Naive thymus-derived CD8-positive, alpha-beta T cell (primary cell): ENCODE data around the gene GREM2. TPM values are rescaled to one million over a fixed set of nuclear protein-coding genes. Genes with fewer than 3 reads are reported as not detected.

Experiments used
- ATAC-seq, 2 donors: fragments of 150-1000 bp; cut with Tn5 transposase in 1 of 2; sonication (Bioruptor Pico), chemical (Tn5 transposase) in 1 of 2; 1 replicate in 1 of 2; 2 replicates in 1 of 2; pipeline ENCODE4 v1.10.0; 2021; ENCODE audit warnings: mild to moderate bottlenecking in 2 of 2, moderate library complexity in 2 of 2
- POLR2A ChIA-PET: fragments of 350-600 bp; sonication (Branson Sonifier 250); formaldehyde crosslinking; loops from one replicate; lab custom pipeline; 2021; ENCODE audit warnings: antibody characterized with exemption; lab: Charles Lee
- DNase-seq, 10 donors: peaks; one replicate each; pipeline versions ENCODE4 v3.0.0 to v3.0.0-alpha.2; 2020 to 2022
- H3K27ac Mint-ChIP-seq, 10 donors: one replicate each; pipeline ENCODE4 v1.8.0; 2020 to 2022; ENCODE audit warnings: mild to moderate bottlenecking in 10 of 10, mixed read lengths in 10 of 10, moderate library complexity in 4 of 10, inconsistent platforms in 1 of 10
- H3K27me3 Mint-ChIP-seq, 5 donors: one replicate each; pipeline ENCODE4 v1.8.0; 2021 to 2022; ENCODE audit warnings: mixed read lengths in 5 of 5
- H3K36me3 Mint-ChIP-seq, 3 donors: one replicate each; pipeline ENCODE4 v1.8.0; 2020 to 2022; ENCODE audit warnings: mixed read lengths in 3 of 3, mild to moderate bottlenecking in 2 of 3, inconsistent platforms in 1 of 3
- H3K4me1 Mint-ChIP-seq, 4 donors: one replicate each; pipeline ENCODE4 v1.8.0; 2021 to 2022; ENCODE audit warnings: mixed read lengths in 4 of 4
- H3K4me3 Mint-ChIP-seq, 10 donors: one replicate each; pipeline ENCODE4 v1.8.0; 2020 to 2022; ENCODE audit warnings: mild to moderate bottlenecking in 10 of 10, mixed read lengths in 10 of 10, moderate library complexity in 6 of 10, inconsistent platforms in 1 of 10
- H3K9me3 Mint-ChIP-seq, 9 donors: one replicate each; pipeline ENCODE4 v1.8.0; 2020 to 2022; ENCODE audit warnings: mixed read lengths in 9 of 9, mild to moderate bottlenecking in 3 of 9, inconsistent platforms in 1 of 9, moderate library complexity in 1 of 9
- polyA plus RNA-seq, 3 donors: library from polyadenylated mRNA; unstranded; fragments of 300-500 nt; fragmentation: Illumina TruSeq; gene quantifications; one replicate each; pipeline ENCODE4 v1.2.3, GENCODE V29; 2021
- total RNA-seq, 8 experiments: library from RNA in 2 of 8; stranded (reverse) in 2 of 8; gene quantifications; one replicate each; pipeline ENCODE4 v1.2.3 and lab custom pipeline; 2021 to 2026

Gene GREM2
- total and polyA plus RNA-seq, 5 experiments from 2014 or later = 0.06 to 0.08 TPM; not detected in 3

- no peak overlapping the region for H3K4me3 Mint-ChIP-seq
- no peaks in the 10 kb centered on the region for H3K4me1 Mint-ChIP-seq
- no peaks in the 10 kb centered on the region for H3K36me3 Mint-ChIP-seq
- peaks cover 0 to 5% (median 0%) of the 10 kb centered on the region in 9 donors for H3K9me3 Mint-ChIP-seq
- H3K27ac Mint-ChIP-seq = no peak overlapping the region
- POLR2A ChIA-PET = no interaction called here
- ATAC-seq (no peak), DNase-seq (no peak)
- H3K27me3 Mint-ChIP-seq = peaks cover 3 to 13% (median 6%) of the 10 kb centered on the region in 5 donors
These were observed 108.9 kb downstream of the GREM2 start for GRCh38 chr1:240503036-240503435.

DNA sequence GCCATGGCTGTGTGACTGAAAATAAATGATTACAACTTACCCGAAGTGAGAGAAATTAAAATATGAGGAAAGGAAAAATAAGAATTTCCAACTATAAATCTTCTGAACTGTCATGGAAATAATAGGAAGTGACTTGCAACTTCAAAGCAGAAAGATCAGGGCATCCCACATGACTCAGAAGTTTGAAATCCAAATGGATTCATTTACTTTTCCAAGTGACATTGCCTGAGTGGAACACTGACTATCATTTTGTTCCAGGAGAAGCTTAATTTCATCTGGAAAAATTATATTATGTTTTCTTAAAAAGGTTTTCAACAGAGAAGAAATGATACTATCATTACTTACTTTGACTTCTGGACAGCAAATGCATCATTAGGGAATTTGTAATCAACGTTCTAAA, 110.8 kb downstream of the GREM2 start:
- Mint-ChIP-seq H3K27me3 (no peaks in the 10 kb centered on the region), H3K9me3 (peaks cover 0 to 3% (median 0%) of the 10 kb centered on the region in 9 donors), H3K27ac (no peak overlapping the region), H3K4me1 (no peaks in the 10 kb centered on the region), H3K36me3 (no peaks in the 10 kb centered on the region), H3K4me3 (no peak overlapping the region)
- POLR2A ChIA-PET = interaction anchor here (0.6 kb wide), 1 partner anchor 83 kb away, joined by 3 read pairs; no protein-coding TSS in a partner anchor
- ATAC-seq = no peak
- no peak for DNase-seq

- Mint-ChIP-seq H3K4me1 (no peaks in the 10 kb centered on the region), H3K36me3 (no peaks in the 10 kb centered on the region), H3K27me3 (no peaks in the 10 kb centered on the region), H3K27ac (no peak overlapping the region), H3K4me3 (no peak overlapping the region), H3K9me3 (peaks cover 0 to 3% (median 0%) of the 10 kb centered on the region in 9 donors)
- ATAC-seq (no peak), DNase-seq (no peak)
- POLR2A ChIA-PET = interaction anchor here (0.6 kb wide), 2 partner anchors 83 to 1442 kb away, joined by 3 read pairs; no protein-coding TSS in a partner anchor
These were observed 111.3 kb downstream of the GREM2 start for GRCh38 chr1:240500647-240501046.

GRCh38 chr1:240499012-240499411, 112.9 kb downstream of the GREM2 start:
- ATAC-seq (no peak), DNase-seq (no peak)
- Mint-ChIP-seq H3K9me3 (peaks cover 0 to 3% (median 0%) of the 10 kb centered on the region in 9 donors), H3K36me3 (no peaks in the 10 kb centered on the region), H3K27ac (no peak overlapping the region), H3K4me3 (no peak overlapping the region), H3K27me3 (no peaks in the 10 kb centered on the region), H3K4me1 (no peaks in the 10 kb centered on the region)
- POLR2A ChIA-PET = no interaction called here

DNA sequence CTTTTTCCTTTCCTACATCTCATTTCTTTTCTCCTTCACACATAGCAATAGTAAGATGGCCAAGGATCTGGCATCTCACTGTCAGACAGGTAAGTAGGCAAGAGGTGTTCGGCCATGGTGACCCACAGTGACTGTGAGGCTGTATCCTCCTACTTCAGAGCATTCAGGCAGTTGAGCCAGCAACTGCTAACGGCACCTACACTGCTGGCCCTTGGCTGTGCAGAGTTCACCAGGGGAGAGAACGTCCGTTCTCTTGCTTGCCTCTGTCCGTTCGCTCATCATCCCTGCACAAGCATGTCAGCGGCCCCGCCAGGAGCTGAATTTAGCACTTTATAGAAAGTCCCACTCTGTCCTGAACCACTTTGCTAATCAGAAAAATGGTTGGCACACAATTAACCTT, 113.6 kb downstream of the GREM2 start:
- H3K4me1 Mint-ChIP-seq = no peaks in the 10 kb centered on the region
- DNase-seq = no peak
- H3K4me3 Mint-ChIP-seq = no peak overlapping the region
- peaks cover 0 to 2% (median 0%) of the 10 kb centered on the region in 5 donors for H3K27me3 Mint-ChIP-seq
- no peaks in the 10 kb centered on the region for H3K36me3 Mint-ChIP-seq
- POLR2A ChIA-PET = no interaction called here
- ATAC-seq = no peak
- no peak overlapping the region for H3K27ac Mint-ChIP-seq
- peaks cover 0 to 4% (median 0%) of the 10 kb centered on the region in 9 donors for H3K9me3 Mint-ChIP-seq

GRCh38 chr1:240497908-240498307, 114.0 kb downstream of the GREM2 start:
- DNase-seq (no peak), ATAC-seq (no peak)
- Mint-ChIP-seq H3K4me1 (peaks cover 0 to 2% (median 0%) of the 10 kb centered on the region in 4 donors), H3K9me3 (peaks cover 0 to 4% (median 0%) of the 10 kb centered on the region in 9 donors), H3K27me3 (peaks cover 0 to 6% (median 0%) of the 10 kb centered on the region in 5 donors), H3K36me3 (no peaks in the 10 kb centered on the region), H3K4me3 (no peak overlapping the region), H3K27ac (no peak overlapping the region)
- POLR2A ChIA-PET = interaction anchor here (0.7 kb wide), 1 partner anchor 80 kb away, joined by 3 read pairs; no protein-coding TSS in a partner anchor

GRCh38 chr1:240496941-240497340, 115.0 kb downstream of the GREM2 start:
- Mint-ChIP-seq H3K9me3 (peaks cover 0 to 4% (median 1%) of the 10 kb centered on the region in 9 donors), H3K4me3 (no peak overlapping the region), H3K4me1 (peaks cover 0 to 2% (median 0%) of the 10 kb centered on the region in 4 donors), H3K27ac (no peak overlapping the region), H3K27me3 (peaks cover 0 to 12% (median 5%) of the 10 kb centered on the region in 5 donors), H3K36me3 (peaks cover 0 to 1% (median 0%) of the 10 kb centered on the region in 3 donors)
- no peak for ATAC-seq
- POLR2A ChIA-PET = no interaction called here
- no peak for DNase-seq

- H3K27me3 Mint-ChIP-seq = peaks cover 0 to 17% (median 10%) of the 10 kb centered on the region in 5 donors
- no peak for ATAC-seq
- H3K9me3 Mint-ChIP-seq = peaks cover 0 to 7% (median 3%) of the 10 kb centered on the region in 9 donors
- H3K4me1 Mint-ChIP-seq = peaks cover 0 to 2% (median 0%) of the 10 kb centered on the region in 4 donors
- H3K4me3 Mint-ChIP-seq = no peak overlapping the region
- POLR2A ChIA-PET = no interaction called here
- no peak overlapping the region for H3K27ac Mint-ChIP-seq
- peaks cover 0 to 7% (median 0%) of the 10 kb centered on the region in 3 donors for H3K36me3 Mint-ChIP-seq
- no peak for DNase-seq
These were observed 115.6 kb downstream of the GREM2 start for GRCh38 chr1:240496356-240496755.

DNA sequence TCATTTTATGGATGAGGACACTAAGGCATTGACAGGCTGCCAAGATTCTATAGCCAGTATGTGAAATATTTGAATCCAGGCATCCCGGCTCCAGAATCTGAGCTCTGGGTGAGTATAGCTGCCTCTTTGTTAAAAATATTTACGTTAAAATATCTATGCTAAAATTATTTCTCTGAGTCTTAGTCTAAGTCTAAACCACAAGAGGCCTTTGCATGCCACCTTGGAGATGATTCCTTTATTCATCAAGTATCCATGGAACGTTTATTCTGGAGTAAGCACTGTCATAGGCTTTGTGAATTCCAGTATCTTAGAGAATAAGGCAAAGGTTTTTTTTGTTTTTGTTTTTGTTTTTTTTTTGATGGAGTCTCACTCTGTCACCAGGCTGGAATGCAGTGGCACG, 116.4 kb downstream of the GREM2 start:
- peaks cover 0 to 11% (median 1%) of the 10 kb centered on the region in 9 donors for H3K9me3 Mint-ChIP-seq
- H3K4me1 Mint-ChIP-seq = peaks cover 0 to 2% (median 0%) of the 10 kb centered on the region in 4 donors
- H3K36me3 Mint-ChIP-seq = peaks cover 0 to 12% (median 0%) of the 10 kb centered on the region in 3 donors
- no peak overlapping the region for H3K27ac Mint-ChIP-seq
- H3K27me3 Mint-ChIP-seq = peaks cover 2 to 22% (median 17%) of the 10 kb centered on the region in 5 donors
- H3K4me3 Mint-ChIP-seq = no peak overlapping the region
- POLR2A ChIA-PET = no interaction called here
- ATAC-seq (no peak), DNase-seq (no peak)

- DNase-seq (peak in 4 of 10 donors; percentile 4 to 39 (median 10)), ATAC-seq (peak in 1 of 2 donors; percentile 65)
- POLR2A ChIA-PET = interaction anchor here (0.6 kb wide), 1 partner anchor 39 kb away, joined by 3 read pairs; no protein-coding TSS in a partner anchor
- Mint-ChIP-seq H3K9me3 (peaks cover 0 to 11% (median 0%) of the 10 kb centered on the region in 9 donors), H3K36me3 (peaks cover 0 to 12% (median 0%) of the 10 kb centered on the region in 3 donors), H3K27me3 (peaks cover 3 to 23% (median 17%) of the 10 kb centered on the region in 5 donors), H3K4me1 (peaks cover 0 to 2% (median 0%) of the 10 kb centered on the region in 4 donors), H3K27ac (no peak overlapping the region), H3K4me3 (peak overlapping the region in 5 of 10 donors; percentile 24 to 67 (median 65))
These were observed 119.0 kb downstream of the GREM2 start for GRCh38 chr1:240492832-240493440.

DNA sequence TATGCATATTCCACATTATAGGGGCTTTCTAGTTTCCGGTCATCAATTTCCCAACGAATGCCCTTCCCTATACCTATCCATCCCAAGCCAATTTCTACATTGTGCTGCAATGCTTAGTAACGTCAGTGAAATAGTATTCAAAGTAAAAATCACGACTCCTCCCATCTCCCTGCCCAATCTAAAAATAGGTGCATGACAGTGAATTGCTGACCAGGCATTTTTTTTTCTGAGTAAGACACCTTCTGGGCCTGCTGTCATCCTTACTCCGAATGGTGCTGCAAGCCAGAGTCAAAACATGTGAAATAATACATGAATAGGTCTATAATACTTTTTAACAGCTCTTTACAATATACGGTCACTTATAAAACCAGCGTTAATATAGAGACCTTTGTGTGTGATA, 120.2 kb downstream of the GREM2 start:
- DNase-seq (no peak), ATAC-seq (no peak)
- Mint-ChIP-seq H3K4me3 (peak overlapping the region in 4 of 10 donors; percentile 24 to 67 (median 41)), H3K27ac (no peak overlapping the region), H3K36me3 (peaks cover 0 to 12% (median 0%) of the 10 kb centered on the region in 3 donors), H3K27me3 (peaks cover 3 to 28% (median 21%) of the 10 kb centered on the region in 5 donors), H3K9me3 (peaks cover 0 to 11% (median 2%) of the 10 kb centered on the region in 9 donors), H3K4me1 (peaks cover 0 to 2% (median 0%) of the 10 kb centered on the region in 4 donors)
- POLR2A ChIA-PET = no interaction called here

DNA sequence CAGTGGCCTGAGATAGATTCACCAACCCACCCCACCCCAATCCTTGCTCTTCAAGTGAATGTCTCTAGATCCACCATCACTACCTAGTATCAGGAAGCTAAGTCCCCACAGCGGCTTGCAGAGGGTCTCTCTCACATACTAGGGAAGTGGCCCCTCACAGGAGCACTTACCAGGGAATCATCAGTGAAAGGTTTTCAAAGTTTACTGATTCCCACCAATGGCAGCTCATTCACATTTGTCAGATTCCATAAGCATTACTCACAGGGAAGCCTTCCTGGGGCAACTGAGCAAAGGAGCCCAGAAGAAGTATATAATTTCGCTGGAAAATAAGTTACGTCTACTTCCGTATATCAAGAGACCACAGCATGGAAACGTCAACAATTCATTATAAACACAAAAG, 120.8 kb downstream of the GREM2 start:
- H3K9me3 Mint-ChIP-seq = peaks cover 0 to 11% (median 2%) of the 10 kb centered on the region in 9 donors
- peaks cover 0 to 12% (median 0%) of the 10 kb centered on the region in 3 donors for H3K36me3 Mint-ChIP-seq
- ATAC-seq (no peak), DNase-seq (no peak)
- H3K4me3 Mint-ChIP-seq = no peak overlapping the region
- POLR2A ChIA-PET = no interaction called here
- H3K27me3 Mint-ChIP-seq = peaks cover 3 to 30% (median 23%) of the 10 kb centered on the region in 5 donors
- peaks cover 0 to 2% (median 0%) of the 10 kb centered on the region in 4 donors for H3K4me1 Mint-ChIP-seq
- no peak overlapping the region for H3K27ac Mint-ChIP-seq

- ATAC-seq = no peak
- Mint-ChIP-seq H3K4me3 (no peak overlapping the region), H3K36me3 (peaks cover 0 to 12% (median 0%) of the 10 kb centered on the region in 3 donors), H3K27ac (no peak overlapping the region), H3K4me1 (no peaks in the 10 kb centered on the region), H3K9me3 (peaks cover 0 to 8% (median 2%) of the 10 kb centered on the region in 9 donors), H3K27me3 (peaks cover 3 to 38% (median 21%) of the 10 kb centered on the region in 5 donors)
- no peak for DNase-seq
- POLR2A ChIA-PET = no interaction called here
These were observed 124.5 kb downstream of the GREM2 start for GRCh38 chr1:240487493-240487892.
